HG02610 (cell line): Measurements from ENCODE around the gene SUCLG2.
A peak's percentile ranks its signal among the peaks of the same experiment; 100 is the strongest.

Source experiments
- ATAC-seq: cut with Tn5 transposase; IDR thresholded peaks from one replicate; pipeline ENCODE4 v1.9.1; 2021; ENCODE audit warnings: mild to moderate bottlenecking, moderate library complexity; ENCODE audit not compliant: unreplicated experiment

The SUCLG2 gene

DNA sequence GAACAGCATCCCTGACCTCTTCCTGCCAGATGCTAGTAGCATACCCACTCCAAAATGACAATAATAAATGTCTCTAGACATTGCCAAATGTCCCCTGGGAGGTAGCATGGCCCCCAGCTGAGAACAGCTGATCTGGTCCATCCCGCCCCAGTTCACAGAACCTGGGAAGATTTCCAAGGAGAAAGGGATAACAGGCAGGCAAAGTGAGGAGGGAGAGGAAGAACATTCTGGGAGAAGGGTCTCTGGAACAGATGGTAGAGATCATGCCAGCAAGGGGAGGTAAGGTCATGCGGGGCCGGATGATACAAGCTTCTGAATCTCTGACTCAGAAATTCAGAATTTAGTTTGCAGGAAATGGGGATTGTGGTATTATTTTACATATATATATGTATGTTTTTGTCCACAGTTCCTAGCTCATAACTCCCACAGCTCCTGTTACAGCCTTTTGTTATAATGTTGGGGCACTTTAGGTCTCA, 192.7 kb downstream of the SUCLG2 start:
- no peak for ATAC-seq

GRCh38 chr3:67460841-67461510, 193.4 kb downstream of the SUCLG2 start:
- ATAC-seq: no peak

GRCh38 chr3:67459796-67460195, 194.6 kb downstream of the SUCLG2 start:
- ATAC-seq: no peak

GRCh38 chr3:67458896-67459530, 195.4 kb downstream of the SUCLG2 start:
- ATAC-seq: no peak

DNA sequence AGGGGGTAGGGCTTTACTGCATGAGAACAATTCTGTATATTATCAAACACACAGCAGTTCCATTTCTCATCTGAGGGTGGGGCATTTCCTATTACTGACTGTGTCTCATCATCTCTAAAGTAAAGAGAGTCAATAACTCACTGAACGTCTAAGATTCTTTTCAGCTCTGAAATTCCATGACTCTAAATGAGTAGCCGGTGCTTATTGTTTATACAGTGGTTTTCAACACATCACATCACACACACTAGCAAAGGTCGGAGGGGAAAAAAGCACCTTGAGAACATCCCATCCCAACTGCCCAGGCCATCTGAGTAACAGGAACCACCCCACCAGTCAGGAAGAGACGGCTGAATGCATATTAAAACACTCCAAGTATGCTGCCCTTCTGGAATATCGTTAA, 196.0 kb downstream of the SUCLG2 start:
- ATAC-seq: no peak

GRCh38 chr3:67453628-67454027, 200.8 kb downstream of the SUCLG2 start:
- no peak for ATAC-seq

GRCh38 chr3:67450153-67450552, 204.3 kb downstream of the SUCLG2 start:
- no peak for ATAC-seq

GRCh38 chr3:67447393-67447792, 207.0 kb downstream of the SUCLG2 start:
- no peak for ATAC-seq

DNA sequence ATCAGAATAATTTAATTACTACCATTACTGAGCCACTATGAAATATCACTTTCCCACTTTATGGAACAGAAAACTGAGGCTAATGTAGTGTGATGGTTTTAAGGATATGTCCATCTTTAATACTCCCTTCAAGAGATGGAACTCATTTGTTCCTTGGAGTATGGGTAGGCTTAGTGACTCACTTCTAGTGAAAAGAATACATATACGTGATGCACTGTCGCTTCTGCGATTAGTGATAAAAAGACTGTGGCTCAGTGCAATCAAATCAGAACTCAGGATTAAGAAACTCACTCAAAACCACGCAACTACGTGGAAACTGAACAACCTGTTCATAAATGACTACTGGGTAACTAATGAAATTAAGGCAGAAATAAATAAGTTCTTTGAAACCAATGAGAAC, 216.6 kb downstream of the SUCLG2 start:
- ATAC-seq: no peak

GRCh38 chr3:67437090-67437489, 217.3 kb downstream of the SUCLG2 start:
- no peak for ATAC-seq

- no peak for ATAC-seq
Measured at GRCh38 chr3:67433109-67433508, 221.3 kb downstream of the SUCLG2 start.

- no peak for ATAC-seq
Measured at GRCh38 chr3:67431887-67432286, 222.5 kb downstream of the SUCLG2 start.

DNA sequence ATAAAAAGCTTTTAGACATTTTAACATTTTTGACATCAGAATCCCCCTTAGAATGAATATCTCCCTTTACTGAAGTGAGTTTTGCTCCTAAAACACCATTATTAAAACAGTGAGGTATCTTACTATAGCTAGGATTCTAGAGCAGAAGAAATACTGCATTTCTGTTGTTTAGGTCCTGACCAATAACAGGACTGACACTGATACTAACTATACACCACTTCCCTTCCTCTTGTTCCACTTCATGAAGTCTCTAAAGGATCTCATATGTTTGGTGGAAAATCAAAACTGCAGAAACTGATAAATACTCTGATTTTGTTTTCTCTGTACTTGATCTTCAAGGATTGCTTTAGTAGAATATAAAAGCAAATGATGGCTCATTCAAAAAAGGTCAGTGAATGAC, 230.7 kb downstream of the SUCLG2 start:
- ATAC-seq: no peak

DNA sequence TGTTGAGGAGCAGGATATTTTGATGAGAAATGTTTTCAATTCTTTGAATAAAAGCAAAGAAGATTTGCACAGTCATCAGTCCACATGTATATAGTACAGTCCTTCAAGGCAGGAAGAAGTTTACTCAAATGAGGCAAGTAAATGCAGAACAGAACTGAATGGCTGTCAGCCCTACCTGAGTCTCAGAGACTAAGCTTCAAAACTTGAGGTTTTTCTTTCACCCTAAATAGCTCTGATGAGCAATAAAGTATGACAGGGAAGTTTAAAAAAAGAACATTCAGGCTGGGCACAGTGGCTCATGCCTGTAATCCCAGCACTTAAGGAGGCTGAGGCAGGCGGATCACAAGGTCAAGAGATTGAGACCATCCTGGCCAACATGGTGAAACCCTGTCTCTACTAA, 232.5 kb downstream of the SUCLG2 start:
- ATAC-seq: peak; percentile 54

GRCh38 chr3:67419779-67420178, 234.6 kb downstream of the SUCLG2 start:
- no peak for ATAC-seq

GRCh38 chr3:67419218-67419529, 235.2 kb downstream of the SUCLG2 start:
- ATAC-seq: no peak

- no peak for ATAC-seq
Measured at GRCh38 chr3:67418426-67419217, 235.8 kb downstream of the SUCLG2 start.

GRCh38 chr3:67416703-67417102, 237.7 kb downstream of the SUCLG2 start:
- no peak for ATAC-seq

GRCh38 chr3:67415511-67415910, 238.9 kb downstream of the SUCLG2 start:
- ATAC-seq: no peak

GRCh38 chr3:67414740-67415139, 239.7 kb downstream of the SUCLG2 start:
- no peak for ATAC-seq

- ATAC-seq: no peak
Measured at GRCh38 chr3:67405193-67405592, 249.2 kb downstream of the SUCLG2 start.

DNA sequence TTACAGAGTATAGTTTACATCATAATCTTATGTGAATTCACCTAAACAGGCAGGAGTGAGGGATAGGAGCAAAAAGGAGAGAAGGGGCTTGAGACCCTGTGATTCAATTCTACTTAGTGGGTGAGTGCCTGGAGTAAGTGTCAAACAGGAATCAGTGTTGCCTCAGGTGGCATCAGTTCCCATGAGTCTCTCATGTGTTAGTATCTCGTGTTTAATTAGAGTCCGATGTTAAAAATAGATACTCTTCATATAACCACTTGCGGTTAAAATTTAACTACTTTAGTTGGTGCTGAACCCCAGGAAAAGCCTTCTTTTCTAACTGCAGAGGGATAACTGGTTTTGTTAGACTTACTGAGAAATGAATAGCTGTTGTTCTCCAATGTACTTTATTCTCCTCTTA, 251.5 kb downstream of the SUCLG2 start:
- no peak for ATAC-seq
